CD4-positive, alpha-beta T cell treated with Interferon alpha-2 for 1 hour (primary cell): ENCODE data around the gene FOXD4.
A peak's percentile ranks its signal among the peaks of the same experiment; 100 is the strongest.
"Not testable (repeated sequence)": the region's sequence is repeated elsewhere in the genome, so short reads cannot be mapped to it uniquely, and the experiment has no call there.

Experiments
- DNase-seq, 2 donors: peaks; one replicate each; pipeline ENCODE4 v3.0.0-alpha.2; 2020 to 2022

The FOXD4 gene

DNA sequence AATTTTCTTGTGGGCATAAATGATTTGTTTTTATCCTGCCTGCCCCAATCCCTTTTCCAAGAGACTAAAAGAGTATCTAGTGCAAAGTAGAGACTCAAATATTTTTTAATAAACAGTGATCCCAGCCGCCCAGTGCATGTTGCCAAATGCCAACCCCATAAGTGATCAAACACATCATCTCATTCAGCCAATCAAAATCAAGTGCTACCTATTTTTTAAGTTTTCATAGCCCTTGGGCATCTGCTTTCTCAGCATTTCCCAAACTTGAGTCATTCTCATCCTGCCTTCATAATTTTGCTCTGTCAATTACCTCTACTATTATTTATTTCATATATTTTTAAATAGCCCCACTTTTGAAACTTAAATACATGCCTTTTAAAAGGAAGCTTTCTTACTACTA, 27.4 kb downstream of the FOXD4 start:
- DNase-seq, result not testable (repeated sequence)

- DNase-seq, result not testable (repeated sequence)
Measured at GRCh38 chr9:88396-89037, 29.7 kb downstream of the FOXD4 start.

GRCh38 chr9:87860-88259, 30.4 kb downstream of the FOXD4 start:
- not testable (repeated sequence) for DNase-seq

GRCh38 chr9:87105-87504, 31.1 kb downstream of the FOXD4 start:
- not testable (repeated sequence) for DNase-seq

GRCh38 chr9:86697-87096, 31.5 kb downstream of the FOXD4 start:
- not testable (repeated sequence) for DNase-seq

- DNase-seq, result not testable (repeated sequence)
Measured at GRCh38 chr9:82932-83689, 35.1 kb downstream of the FOXD4 start.

DNA sequence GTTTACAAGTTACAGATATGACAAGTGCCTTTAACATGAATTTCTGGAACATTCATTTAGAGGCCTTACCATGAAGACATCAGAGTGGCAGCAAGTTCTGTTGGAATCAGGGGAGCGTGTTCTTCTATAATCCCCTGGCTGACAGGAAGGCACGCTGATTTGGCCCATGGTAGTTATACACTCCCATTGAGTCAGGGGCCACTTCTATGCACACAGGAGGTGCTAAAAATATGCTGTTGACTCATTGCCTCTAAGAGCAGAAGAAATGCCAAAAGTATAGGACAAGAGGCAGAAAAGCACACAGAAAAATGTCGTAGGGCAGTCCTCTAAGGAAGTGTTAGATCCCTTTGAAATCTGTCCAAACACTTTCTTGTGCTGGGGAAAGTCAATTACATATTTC, 39.9 kb downstream of the FOXD4 start:
- DNase-seq, result not testable (repeated sequence)

DNA sequence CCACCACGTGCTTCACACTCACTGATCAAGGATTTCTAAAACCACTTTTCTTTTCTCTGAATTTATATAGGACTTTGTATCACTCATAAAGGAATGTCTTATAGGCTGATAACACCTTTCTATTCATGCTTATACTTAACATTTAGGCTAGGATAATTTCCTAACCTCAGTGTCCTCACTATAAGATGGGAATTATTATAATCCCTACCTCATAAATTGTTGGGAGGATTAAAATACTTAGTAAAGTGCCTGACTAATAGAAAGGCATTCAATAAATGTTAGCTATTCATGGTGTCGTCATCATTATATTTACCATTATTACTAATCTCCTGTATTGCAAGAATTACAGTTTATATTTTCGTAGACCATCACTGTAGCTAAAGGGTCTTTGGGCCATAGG, 41.8 kb downstream of the FOXD4 start:
- DNase-seq, result not testable (repeated sequence)

DNA sequence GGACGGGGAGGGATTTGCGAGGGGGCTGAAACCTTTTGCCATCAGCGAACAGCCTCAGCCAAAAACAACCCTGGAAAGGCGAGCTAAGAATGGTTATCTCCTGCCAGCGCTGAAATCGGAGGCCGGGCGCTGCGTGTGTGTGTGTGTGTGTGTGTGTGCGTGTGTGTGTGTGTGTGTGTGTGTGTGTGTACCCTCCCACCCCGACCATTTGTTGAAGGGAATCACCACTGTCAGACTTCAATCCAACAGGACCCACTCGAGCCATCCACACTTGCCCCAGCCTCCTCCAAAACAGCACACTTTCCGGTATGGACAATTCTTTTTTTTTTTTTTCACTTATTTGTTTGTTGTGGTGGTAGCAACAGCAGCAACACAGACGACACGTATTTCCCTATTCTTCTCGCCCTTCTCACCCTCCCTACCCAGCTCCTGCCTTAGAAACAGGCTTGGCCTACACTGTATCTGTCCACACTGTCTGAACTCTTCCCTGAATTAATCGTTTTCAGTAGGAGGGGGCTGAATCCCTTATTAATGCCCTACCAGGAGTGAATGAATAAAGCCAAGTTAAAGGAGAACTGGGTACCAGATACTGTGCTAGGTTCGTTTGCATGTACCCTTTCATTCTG, 44.2 kb downstream of the FOXD4 start:
- DNase-seq, result not testable (repeated sequence)

DNA sequence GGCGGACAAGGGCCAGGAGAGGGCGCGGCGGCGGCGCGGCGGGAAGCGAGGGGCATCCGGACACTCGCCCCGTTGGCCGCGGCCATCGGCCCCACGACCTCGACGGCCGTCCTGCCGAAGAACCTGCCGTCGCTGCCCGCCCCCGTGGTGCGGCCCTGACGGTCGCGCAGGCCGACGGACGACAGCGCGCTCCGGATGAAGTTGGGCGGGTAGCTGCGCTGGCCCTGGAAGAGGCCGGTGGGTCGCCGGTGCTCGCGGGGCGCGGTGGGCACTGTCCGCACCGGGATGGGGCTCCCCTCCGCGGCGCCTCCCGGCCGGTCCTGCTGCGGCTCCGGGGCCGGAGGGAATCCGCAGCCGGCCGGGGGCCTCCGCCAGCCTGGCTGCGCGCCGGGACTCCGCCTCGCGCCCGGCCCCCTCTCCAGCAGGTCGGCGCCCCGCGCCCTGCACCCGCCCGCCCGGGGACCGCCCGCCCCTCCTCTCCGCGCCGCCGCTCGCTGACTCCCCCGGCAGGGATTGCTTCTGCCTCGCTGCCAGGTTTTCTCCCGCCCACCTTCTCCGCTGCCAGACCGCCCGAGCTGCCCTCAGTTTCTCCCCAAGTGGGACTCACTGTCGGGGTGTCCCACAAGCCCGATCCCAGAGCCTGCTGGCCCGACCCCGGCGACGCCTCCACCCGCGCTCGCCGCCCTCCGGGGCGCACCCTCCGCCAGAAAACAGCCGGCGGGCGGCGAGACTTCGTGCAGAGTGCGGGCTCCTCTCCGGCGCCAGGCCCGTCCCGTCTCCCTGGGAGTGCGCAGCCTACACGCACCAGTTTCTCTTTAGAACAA, 44.9 kb downstream of the FOXD4 start:
- peak in 1 of 2 donors; percentile 13 for DNase-seq
